Loucy (cell line): ENCODE measurements around the gene KCNIP2.

ENCODE experiments used
- H2AFZ ChIP-seq: fragments of 200-600 bp; sonication (generic); 2 replicates; pipeline ENCODE4 v1.6.0; 2016; ENCODE audit warnings: antibody characterized with exemption, mild to moderate bottlenecking, low read length, moderate library complexity
- H3F3A ChIP-seq: fragments of 200-600 bp; 2 replicates; pipeline ENCODE4 v1.6.0; 2016; ENCODE audit warnings: antibody characterized with exemption, low read depth, mild to moderate bottlenecking
- H3K27me3 ChIP-seq: fragments of 200-600 bp; sonication (generic); 2 replicates; pipeline ENCODE4 v1.6.1; 2014; ENCODE audit warnings: low read length, mild to moderate bottlenecking; ENCODE audit not compliant: insufficient read depth, poor library complexity, severe bottlenecking
- H3K36me3 ChIP-seq: fragments of 200-600 bp; sonication (generic); 2 replicates; pipeline ENCODE4 v1.6.1; 2016; ENCODE audit warnings: low read length; ENCODE audit not compliant: insufficient read depth
- H3K4me1 ChIP-seq: fragments of 200-600 bp; sonication (generic); 2 replicates; pipeline ENCODE4 v1.5.1; 2014; ENCODE audit warnings: low read length, mild to moderate bottlenecking; ENCODE audit not compliant: insufficient read depth, poor library complexity, severe bottlenecking
- H3K4me2 ChIP-seq: fragments of 200-600 bp; sonication (generic); 2 replicates; pipeline ENCODE4 v1.6.0; 2014; ENCODE audit warnings: antibody characterized with exemption, low read length, low read depth, mild to moderate bottlenecking; ENCODE audit not compliant: poor library complexity, severe bottlenecking
- H3K4me3 ChIP-seq: fragments of 200-600 bp; sonication (generic); 2 replicates; pipeline ENCODE4 v1.5.1; 2014; ENCODE audit warnings: low read length, mild to moderate bottlenecking, mixed read lengths; ENCODE audit not compliant: poor library complexity, severe bottlenecking
- H3K79me2 ChIP-seq: fragments of 200-600 bp; sonication (generic); 2 replicates; pipeline ENCODE4 v1.6.1; 2014; ENCODE audit warnings: low read length; ENCODE audit not compliant: insufficient read depth
- H3K9ac ChIP-seq: fragments of 200-600 bp; sonication (generic); 2 replicates; pipeline ENCODE4 v1.6.0; 2014; ENCODE audit warnings: mild to moderate bottlenecking, low read depth, low read length, moderate library complexity; ENCODE audit not compliant: poor library complexity, severe bottlenecking
- H3K9me2 ChIP-seq: fragments of 200-600 bp; sonication (generic); replicated peaks from 2 replicates; pipeline ENCODE4 v1.6.1; 2016; ENCODE audit warnings: low read depth, low read length, mixed read lengths
- H3K9me3 ChIP-seq: fragments of 200-600 bp; sonication (generic); 2 replicates; pipeline ENCODE4 v1.6.1; 2014; ENCODE audit warnings: mild to moderate bottlenecking, antibody characterized with exemption, low read length, low read depth; ENCODE audit not compliant: insufficient read depth
- H4K20me1 ChIP-seq: fragments of 200-600 bp; sonication (generic); 2 replicates; pipeline ENCODE4 v1.6.0; 2014; ENCODE audit warnings: antibody characterized with exemption, low read length, mild to moderate bottlenecking; ENCODE audit not compliant: insufficient read depth, poor library complexity, severe bottlenecking
- EZH2phosphoT487 ChIP-seq: fragments of 200-600 bp; IDR thresholded peaks from 2 replicates; pipeline ENCODE4 v1.6.1; 2018; ENCODE audit warnings: antibody characterized with exemption, mild to moderate bottlenecking, moderate library complexity, borderline replicate concordance
- TF ChIP-seq, protein P1 (sequence below): fragments of 200-600 bp; sonication (generic); conservative IDR thresholded peaks from 2 replicates; pipeline ENCODE4 v1.5.1; 2014; ENCODE audit warnings: mild to moderate bottlenecking, antibody characterized with exemption, low read length

The KCNIP2 gene

DNA sequence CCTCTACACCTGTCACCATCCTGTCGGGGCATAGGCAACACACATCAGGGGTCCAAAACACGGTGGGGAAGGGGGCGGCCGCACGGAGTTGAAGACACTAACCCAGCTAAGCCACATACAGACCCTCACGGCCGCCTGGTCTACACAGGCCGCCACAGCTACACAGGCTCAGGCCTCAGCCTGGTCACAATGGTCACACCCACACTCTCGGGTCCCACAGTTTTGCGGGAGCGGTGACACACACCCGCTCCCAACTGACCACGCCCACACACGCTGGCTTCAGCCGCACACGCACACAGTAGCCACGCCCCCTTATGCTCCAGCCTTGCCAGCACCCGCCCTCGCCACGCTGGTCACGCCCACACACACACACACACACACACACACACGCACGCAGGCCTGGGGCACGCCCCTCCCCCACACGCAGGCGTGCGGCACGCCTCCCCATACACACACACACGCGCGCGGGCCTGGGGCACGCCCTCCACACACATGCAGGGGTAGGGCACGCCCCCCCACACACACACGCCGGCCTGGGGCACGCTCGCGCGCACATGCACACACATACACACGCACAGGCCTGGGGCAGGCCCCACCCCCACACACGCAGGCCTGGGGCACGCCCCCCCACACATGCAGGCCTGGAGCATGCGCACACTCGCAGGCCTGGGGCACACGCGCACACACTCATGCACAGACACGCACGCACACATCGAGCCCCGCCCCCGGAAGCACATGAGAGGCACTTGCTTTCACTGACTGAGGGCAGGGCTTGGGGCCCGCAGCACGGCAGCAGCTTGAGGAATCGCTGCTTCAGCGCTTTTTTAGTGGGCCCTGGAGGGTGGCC is 13.1 kb downstream of the KCNIP2 start:
- no peaks in the 10 kb centered on the region for H3K36me3 ChIP-seq
- H3K4me1 ChIP-seq: peaks cover 30% of the 10 kb centered on the region
- no peaks in the 10 kb centered on the region for H3K9me3 ChIP-seq
- no peak for TF ChIP-seq EZH2phosphoT487
- TF ChIP-seq, protein P1, sequence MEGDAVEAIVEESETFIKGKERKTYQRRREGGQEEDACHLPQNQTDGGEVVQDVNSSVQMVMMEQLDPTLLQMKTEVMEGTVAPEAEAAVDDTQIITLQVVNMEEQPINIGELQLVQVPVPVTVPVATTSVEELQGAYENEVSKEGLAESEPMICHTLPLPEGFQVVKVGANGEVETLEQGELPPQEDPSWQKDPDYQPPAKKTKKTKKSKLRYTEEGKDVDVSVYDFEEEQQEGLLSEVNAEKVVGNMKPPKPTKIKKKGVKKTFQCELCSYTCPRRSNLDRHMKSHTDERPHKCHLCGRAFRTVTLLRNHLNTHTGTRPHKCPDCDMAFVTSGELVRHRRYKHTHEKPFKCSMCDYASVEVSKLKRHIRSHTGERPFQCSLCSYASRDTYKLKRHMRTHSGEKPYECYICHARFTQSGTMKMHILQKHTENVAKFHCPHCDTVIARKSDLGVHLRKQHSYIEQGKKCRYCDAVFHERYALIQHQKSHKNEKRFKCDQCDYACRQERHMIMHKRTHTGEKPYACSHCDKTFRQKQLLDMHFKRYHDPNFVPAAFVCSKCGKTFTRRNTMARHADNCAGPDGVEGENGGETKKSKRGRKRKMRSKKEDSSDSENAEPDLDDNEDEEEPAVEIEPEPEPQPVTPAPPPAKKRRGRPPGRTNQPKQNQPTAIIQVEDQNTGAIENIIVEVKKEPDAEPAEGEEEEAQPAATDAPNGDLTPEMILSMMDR: no peak
- peaks cover 3% of the 10 kb centered on the region for H4K20me1 ChIP-seq
- peak overlapping the region; percentile 88 for H2AFZ ChIP-seq
- no peaks in the 10 kb centered on the region for H3K79me2 ChIP-seq
- H3K27me3 ChIP-seq: no peaks in the 10 kb centered on the region
- H3F3A ChIP-seq: peaks cover 7% of the 10 kb centered on the region
- H3K4me3 ChIP-seq: peak overlapping the region; percentile 76
- peak overlapping the region; percentile 82 for H3K9ac ChIP-seq
- H3K4me2 ChIP-seq: peak overlapping the region; percentile 95
- H3K9me2 ChIP-seq: no peaks in the 10 kb centered on the region

DNA sequence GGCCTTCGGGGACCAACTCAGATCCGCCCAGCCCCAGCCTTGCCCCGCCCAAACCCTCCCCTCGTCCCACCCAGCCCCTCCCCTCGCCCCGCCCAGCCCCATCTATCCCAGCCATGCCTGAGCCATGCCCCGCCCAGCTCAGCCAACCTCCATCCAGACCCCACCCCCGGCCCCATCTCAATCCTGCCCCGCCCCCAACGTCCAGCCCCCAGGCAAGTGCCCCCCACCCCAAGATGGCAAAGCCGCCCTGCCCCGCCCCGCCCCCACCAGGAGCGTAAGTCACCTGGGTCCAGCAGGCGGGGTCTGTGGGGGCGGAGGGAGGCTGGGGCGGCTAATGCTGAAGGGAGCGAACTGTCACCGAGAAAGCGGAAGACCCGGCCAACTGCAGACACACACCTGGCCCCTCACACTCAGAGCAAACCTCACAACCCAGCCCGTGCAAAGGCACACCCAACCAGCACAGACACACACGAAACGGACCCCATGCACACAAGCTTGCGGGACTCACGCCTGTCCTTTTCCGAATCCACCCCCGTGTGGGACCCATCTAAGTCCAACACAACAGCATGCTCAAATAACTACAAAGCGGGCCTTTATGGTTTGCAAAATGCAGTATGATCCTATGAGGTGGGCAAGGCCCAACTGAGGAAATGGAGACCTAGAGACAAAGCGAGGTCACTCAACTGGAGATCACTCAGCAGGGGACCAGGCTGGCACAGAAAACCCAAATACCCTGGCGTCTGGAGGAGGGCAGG is 13.9 kb downstream of the KCNIP2 start:
- Histone ChIP-seq H3K4me3 (peak overlapping the region; percentile 76), H3K36me3 (no peaks in the 10 kb centered on the region), H3K79me2 (no peaks in the 10 kb centered on the region), H3K9me2 (no peaks in the 10 kb centered on the region), H3K9me3 (no peaks in the 10 kb centered on the region), H2AFZ (peak overlapping the region; percentile 88), H3K4me1 (peaks cover 27% of the 10 kb centered on the region), H3F3A (peaks cover 7% of the 10 kb centered on the region), H3K9ac (no peak overlapping the region), H4K20me1 (peaks cover 3% of the 10 kb centered on the region), H3K27me3 (no peaks in the 10 kb centered on the region), H3K4me2 (peak overlapping the region; percentile 95)
- TF ChIP-seq, protein P1: no peak
- no peak for TF ChIP-seq EZH2phosphoT487

DNA sequence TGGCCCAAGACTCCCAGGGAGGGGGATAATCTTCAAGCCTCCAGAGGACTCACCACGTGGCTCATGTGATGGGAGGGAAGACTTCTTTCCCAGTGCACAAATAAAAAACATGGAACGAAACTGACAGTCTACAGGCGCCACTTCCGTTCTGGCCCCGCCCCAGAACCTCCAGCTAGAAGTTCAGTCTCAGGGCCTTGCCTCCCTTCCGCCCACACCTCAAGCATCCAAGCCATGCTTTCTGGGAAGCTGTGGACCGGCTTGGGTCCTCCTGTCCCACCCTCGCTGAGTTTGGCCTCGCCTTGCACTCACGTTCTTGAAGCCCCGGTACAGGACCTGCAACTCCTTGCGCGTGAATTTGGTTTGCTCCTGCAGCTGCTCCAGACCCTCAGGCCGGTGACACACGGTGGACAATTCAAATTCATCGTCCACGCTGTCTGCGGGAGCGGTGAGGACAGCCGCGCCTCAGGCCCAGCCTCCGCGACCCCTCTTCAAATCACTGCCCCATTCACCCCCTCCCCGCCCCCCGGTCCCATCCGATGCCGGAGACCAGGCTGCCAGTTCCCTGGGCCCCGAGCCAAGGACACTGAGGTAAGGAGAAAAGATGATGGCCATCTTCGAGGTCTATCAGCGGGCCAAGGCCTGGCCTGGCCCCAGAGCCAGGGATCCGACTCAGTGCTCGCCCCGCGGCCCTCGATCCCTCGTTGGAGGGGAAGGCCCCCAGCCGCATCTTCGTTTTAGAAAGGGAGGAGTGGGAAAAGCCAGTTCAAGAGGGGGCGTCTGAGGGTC is 14.6 kb downstream of the KCNIP2 start:
- Histone ChIP-seq H3K4me2 (peak overlapping the region; percentile 48), H3K79me2 (no peaks in the 10 kb centered on the region), H3K36me3 (no peaks in the 10 kb centered on the region), H3K9me2 (no peaks in the 10 kb centered on the region), H2AFZ (no peak overlapping the region), H3F3A (peaks cover 7% of the 10 kb centered on the region), H3K4me1 (peaks cover 19% of the 10 kb centered on the region), H3K27me3 (no peaks in the 10 kb centered on the region), H3K4me3 (no peak overlapping the region), H3K9me3 (no peaks in the 10 kb centered on the region), H4K20me1 (peaks cover 3% of the 10 kb centered on the region), H3K9ac (no peak overlapping the region)
- TF ChIP-seq, protein P1: no peak
- TF ChIP-seq EZH2phosphoT487: no peak
